HG03439 (cell line): ENCODE data around the gene CTPS2.

Experiments used
- ATAC-seq: cut with Tn5 transposase; IDR thresholded peaks from one replicate; pipeline ENCODE4 v1.9.1; 2021; ENCODE audit warnings: mild to moderate bottlenecking, moderate library complexity; ENCODE audit not compliant: unreplicated experiment

The CTPS2 gene

GRCh38 chrX:16573781-16574180, 138.7 kb downstream of the CTPS2 start:
- ATAC-seq, result no peak

DNA sequence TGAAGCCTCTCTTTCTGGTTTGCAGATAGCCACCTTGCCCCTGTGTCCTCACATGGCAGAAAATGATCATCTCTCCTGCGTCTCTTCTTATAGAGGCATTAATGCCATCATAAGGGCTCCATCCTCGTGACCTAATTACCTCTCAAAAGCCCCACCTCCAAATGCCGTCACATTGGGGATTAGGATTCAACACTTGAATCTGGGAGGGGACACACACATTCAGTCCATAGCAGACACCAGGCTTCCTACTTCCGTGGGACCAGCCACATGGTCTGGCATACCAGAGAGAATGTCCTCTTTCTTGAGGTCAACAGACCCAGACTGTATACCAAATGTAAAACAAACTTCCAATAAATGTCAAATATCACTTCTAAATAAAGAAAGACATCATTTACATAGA, 144.8 kb downstream of the CTPS2 start:
- no peak for ATAC-seq

DNA sequence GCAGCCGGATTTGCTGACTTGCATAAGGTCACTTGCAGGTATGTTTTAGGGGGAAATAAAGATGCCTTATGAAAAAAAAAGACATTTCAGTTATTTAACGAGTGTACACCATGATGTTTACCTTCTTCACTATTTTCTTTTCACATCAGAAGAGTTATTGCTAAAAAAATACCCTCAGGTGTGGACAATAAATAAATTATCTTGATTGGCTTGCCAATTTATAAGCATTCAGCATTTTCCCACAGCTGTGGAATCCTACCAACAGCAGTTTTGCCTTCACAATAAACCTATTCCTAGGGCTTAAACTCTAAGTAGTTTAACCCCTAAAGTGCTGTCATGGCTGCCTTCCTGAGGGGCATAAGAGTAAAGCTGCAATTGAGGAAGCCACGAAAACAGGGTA, 145.9 kb downstream of the CTPS2 start:
- ATAC-seq, result no peak

- ATAC-seq, result no peak
These were observed 152.3 kb downstream of the CTPS2 start for GRCh38 chrX:16560173-16560572.

- ATAC-seq, result no peak
These were observed 153.3 kb downstream of the CTPS2 start for GRCh38 chrX:16559206-16559619.

DNA sequence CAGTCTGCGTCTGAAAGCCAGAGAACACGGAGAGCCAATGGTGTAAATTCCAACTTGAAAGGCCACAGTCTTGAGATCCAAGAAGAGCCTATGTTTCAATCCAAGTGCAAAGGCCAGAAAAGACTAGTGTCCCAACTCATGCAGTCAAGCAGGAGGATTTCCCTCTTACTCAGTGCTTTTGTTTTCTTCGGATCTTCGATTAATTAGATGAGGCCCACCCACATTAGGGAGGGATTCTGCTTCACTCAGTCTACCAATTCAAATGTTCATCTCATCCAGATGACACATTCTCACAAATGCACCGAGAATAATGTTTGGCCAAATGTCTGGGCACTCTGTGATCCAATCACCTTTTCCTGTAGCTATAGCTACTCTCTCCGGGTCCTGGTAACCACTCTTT, 154.0 kb downstream of the CTPS2 start:
- ATAC-seq, result no peak

- ATAC-seq, result no peak
These were observed 159.9 kb downstream of the CTPS2 start for GRCh38 chrX:16552546-16552945.

DNA sequence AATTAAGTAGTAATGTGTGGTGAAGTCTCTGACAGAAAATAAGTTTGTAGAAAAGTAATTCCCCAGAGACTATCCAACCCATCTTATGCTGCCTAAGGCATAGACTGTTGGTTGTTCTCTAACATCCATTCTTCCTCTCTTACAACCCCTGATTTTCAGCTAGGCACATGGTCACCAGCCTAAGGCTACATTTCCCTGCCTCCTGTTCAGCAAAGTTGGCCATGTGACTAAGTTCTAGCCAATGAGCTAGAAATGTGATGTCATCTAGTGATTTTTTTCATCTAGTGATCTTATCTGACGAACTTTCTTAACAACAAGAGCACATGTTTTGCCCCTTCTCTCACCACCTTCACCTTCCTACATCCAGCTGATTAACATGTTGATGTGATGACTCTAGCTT, 164.8 kb downstream of the CTPS2 start:
- ATAC-seq, result no peak

DNA sequence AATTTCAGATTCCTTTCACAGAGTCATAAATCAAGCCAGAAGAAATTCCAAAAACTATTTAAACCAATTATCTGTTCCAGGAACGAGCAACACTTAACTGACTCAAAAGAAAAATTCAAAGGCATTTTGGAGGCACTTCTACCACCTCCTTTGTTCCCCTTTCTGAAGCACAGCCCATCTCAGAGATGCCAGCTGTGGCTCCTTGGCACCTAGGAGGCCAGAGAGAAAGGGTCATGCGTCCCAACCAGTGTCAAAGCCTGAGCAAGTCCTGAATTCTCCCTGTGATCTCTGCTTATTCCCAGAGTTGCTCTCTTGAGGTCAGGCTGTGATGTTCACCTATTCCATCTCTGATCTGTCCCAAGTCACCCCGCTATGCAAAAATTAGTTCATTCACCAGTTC, 167.5 kb downstream of the CTPS2 start:
- no peak for ATAC-seq
